ENCODE results near the gene ZBTB7C.

- TF ChIP-seq, protein P1, sequence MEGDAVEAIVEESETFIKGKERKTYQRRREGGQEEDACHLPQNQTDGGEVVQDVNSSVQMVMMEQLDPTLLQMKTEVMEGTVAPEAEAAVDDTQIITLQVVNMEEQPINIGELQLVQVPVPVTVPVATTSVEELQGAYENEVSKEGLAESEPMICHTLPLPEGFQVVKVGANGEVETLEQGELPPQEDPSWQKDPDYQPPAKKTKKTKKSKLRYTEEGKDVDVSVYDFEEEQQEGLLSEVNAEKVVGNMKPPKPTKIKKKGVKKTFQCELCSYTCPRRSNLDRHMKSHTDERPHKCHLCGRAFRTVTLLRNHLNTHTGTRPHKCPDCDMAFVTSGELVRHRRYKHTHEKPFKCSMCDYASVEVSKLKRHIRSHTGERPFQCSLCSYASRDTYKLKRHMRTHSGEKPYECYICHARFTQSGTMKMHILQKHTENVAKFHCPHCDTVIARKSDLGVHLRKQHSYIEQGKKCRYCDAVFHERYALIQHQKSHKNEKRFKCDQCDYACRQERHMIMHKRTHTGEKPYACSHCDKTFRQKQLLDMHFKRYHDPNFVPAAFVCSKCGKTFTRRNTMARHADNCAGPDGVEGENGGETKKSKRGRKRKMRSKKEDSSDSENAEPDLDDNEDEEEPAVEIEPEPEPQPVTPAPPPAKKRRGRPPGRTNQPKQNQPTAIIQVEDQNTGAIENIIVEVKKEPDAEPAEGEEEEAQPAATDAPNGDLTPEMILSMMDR (conservative IDR thresholded peaks at IDR 0.05): no peak
- no peak for TF ChIP-seq ZFX (IDR thresholded peaks at IDR 0.05)
Observed at GRCh38 chr18:48049757-48050156, 359.4 kb downstream of the ZBTB7C start.
